ENCODE measurements around the gene COL23A1.

Gene COL23A1

DNA sequence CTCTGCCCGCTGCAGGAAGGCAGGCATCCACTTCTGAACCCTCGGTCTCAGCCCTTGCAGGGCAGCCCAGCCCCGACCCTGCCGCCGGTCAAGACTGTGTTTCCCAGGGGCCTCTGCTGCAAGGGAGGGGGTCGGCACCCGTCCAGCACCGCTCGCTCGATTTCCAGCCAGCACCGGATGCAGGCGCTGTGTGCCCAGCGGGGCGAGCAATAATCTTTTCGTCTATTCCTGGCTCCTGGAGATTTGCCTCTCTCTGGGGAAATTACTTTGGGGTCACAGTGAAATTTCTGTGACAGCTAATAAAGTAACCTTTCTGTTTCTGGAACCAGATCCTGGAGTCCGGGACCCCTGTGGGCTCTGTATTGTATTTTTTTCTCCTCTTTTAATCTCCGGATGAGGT lies 155.3 kb downstream of the COL23A1 start:
- Mint-ChIP-seq H3K9me3 (ENCODE audit: low read depth) (no peaks in the 10 kb centered on the region), H3K4me3 (no peak overlapping the region), H3K27ac (no peak overlapping the region), H3K4me1 (ENCODE audit: low read depth) (no peaks in the 10 kb centered on the region), H3K36me3 (no peaks in the 10 kb centered on the region), H3K27me3 (peaks cover 7% of the 10 kb centered on the region)

DNA sequence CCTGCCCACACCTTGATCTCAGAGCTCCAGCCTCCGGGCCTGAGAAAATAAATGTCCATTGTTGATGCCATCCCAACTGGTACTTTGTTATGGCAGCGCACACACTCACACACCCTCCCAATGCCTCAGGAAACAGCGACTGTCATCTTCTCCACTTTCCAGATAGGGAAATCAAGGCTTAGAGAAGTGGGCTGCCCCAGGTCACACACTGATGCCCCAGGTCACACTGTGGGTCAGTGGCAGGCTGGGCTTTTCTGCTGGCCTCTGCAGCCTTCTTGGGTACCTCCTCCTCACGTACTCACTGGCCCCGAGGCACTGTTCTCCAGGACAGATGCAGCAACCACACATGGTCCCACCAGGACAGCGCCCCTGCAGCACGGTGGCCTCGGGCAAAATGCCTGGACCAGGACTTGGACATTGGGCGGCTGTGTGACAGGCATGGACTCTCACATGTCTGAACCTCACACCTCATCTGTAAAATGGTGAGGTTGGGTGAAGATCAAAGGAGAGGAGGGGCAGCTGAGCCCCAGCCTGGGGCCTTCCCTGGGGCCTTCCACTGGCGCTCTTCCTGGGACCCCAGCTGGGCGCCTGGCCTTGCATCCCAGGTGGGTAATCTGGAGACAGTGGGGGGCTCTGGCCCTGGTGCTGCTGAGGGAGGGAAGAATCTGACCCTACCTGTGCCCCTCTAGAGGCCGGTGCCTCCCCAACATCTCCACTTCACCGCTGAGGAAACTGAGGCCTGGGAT lies 156.0 kb downstream of the COL23A1 start:
- no peak overlapping the region for H3K27ac Mint-ChIP-seq
- no peaks in the 10 kb centered on the region for H3K36me3 Mint-ChIP-seq
- no peaks in the 10 kb centered on the region for H3K4me1 Mint-ChIP-seq (ENCODE audit: low read depth)
- no peak overlapping the region for H3K4me3 Mint-ChIP-seq
- peaks cover 2% of the 10 kb centered on the region for H3K27me3 Mint-ChIP-seq
- no peaks in the 10 kb centered on the region for H3K9me3 Mint-ChIP-seq (ENCODE audit: low read depth)

DNA sequence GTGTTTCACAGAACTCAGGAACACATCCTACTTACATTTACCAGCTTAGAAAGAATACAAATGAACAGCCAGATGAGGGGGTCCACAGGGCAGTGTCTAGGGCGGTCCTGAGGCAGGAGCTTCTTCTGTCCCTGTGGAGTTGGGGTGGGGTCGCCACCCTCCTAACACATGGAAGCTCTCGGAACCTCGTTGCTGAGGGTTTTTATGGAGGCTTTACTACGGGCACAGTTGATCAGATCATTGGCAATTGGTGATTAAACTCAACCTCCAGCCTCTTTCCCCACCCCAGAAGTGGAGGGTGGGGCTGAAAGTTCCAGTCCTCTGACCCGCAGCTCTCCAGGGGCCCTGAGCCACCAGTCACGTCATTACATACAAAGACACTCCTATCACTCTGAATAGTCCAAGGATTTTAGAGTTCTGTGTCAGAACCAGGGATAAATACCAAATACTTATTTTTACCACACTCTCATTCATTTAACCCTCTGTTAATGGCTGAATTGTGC lies 156.9 kb downstream of the COL23A1 start:
- H3K36me3 Mint-ChIP-seq: no peaks in the 10 kb centered on the region
- H3K9me3 Mint-ChIP-seq (ENCODE audit: low read depth): no peaks in the 10 kb centered on the region
- no peak overlapping the region for H3K27ac Mint-ChIP-seq
- peaks cover 2% of the 10 kb centered on the region for H3K27me3 Mint-ChIP-seq
- no peaks in the 10 kb centered on the region for H3K4me1 Mint-ChIP-seq (ENCODE audit: low read depth)
- no peak overlapping the region for H3K4me3 Mint-ChIP-seq

DNA sequence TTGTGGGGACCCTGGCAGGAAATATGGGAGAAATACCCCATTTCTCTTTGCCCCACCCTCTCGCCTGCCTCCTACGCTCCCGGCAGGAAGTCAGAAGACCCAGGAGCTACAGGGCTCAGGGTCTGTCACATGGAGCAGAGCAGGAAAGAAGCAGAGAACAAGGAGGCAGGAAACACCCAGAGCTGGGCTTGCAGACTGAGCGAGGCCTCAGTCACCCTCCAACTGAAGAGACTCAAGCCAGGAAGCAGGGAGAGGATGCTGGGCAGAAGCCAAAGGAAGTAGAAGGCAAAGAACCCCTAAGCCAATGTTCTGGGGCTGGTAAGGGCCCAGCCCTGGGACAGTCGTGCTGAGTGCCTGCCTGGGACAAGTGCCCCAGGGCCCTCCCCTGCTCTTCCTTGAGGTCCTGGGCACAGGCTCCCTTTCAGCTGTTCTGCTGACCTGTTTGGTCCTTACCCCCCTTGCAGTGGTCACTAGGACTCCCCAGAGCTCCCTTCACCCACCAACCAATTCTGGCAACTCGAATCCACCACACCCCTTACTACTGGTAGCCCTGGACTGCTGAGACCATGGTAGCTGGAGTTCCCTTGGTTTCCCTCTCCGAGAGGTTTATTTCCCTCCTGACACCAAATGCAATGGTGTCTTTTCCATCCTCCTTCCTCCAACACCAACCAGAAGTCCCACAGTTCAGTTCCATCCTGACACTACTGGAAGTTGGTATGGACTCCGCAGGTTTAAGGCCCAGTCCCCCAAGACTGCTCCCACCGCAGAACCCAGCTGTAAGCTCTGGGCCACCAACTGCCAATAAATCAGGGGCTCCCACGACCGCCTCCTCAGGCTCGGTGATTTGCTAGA lies 157.5 kb downstream of the COL23A1 start:
- peaks cover 2% of the 10 kb centered on the region for H3K27me3 Mint-ChIP-seq
- no peaks in the 10 kb centered on the region for H3K4me1 Mint-ChIP-seq (ENCODE audit: low read depth)
- H3K9me3 Mint-ChIP-seq (ENCODE audit: low read depth): no peaks in the 10 kb centered on the region
- no peak overlapping the region for H3K4me3 Mint-ChIP-seq
- no peak overlapping the region for H3K27ac Mint-ChIP-seq
- no peaks in the 10 kb centered on the region for H3K36me3 Mint-ChIP-seq

DNA sequence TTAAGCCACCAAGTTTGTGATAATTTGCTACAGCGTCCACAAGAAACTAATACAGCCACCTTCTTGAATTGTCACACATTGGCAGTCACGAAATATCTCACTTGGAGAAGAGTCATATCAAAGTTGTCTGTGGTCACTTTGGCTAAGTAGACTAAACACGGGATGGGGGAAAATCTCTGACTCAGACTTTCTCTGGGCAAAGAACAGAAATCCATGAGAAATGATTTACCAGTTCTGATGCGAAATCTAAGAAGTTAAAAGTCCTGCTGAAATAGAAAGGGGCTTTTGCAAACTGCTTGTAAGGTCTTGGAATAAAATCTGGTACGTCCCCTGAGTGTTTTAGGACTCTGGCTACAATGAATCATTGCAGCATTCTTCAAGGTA lies 158.4 kb downstream of the COL23A1 start:
- Mint-ChIP-seq H3K27ac (no peak overlapping the region), H3K4me3 (no peak overlapping the region)

DNA sequence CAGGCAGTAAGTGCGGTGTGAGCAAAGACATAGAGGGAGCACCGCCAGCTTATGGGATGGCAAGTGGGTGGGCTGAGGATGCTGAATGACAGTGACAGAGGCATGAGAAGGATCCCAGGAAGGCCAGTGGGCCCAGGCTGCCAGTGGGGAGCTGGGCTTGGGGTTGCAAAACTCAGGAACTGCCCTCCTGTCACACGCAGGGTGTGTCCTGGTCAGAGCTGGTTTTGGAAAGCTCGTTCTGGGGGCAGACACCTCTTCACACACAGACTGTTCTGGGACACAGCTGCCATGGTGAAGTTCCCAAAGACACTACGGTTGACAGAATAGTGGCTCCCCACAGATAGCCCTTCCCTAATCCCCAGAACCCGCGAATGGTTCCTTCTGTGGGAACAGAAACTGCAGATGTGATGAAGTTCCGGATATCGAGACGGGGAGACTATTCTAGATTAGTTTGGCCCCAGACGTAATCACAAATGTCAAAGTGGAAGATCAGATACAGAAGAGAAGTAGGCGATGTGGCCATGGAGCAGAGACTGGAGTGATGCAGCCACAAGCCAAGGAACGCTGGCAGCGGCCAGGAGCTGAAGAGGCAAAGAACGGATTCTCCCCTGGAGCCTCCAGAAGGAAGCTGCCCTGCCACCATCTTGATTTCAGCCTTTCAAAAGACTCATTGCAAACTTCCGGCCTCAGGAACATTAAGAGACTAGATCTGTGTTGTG lies 159.0 kb downstream of the COL23A1 start:
- H3K4me3 Mint-ChIP-seq: no peak overlapping the region
- no peaks in the 10 kb centered on the region for H3K4me1 Mint-ChIP-seq (ENCODE audit: low read depth)
- no peaks in the 10 kb centered on the region for H3K9me3 Mint-ChIP-seq (ENCODE audit: low read depth)
- no peak overlapping the region for H3K27ac Mint-ChIP-seq
- peaks cover 2% of the 10 kb centered on the region for H3K27me3 Mint-ChIP-seq
- H3K36me3 Mint-ChIP-seq: no peaks in the 10 kb centered on the region

More for the DNA sequence above, 158.4 kb downstream of the COL23A1 start:
- Mint-ChIP-seq H3K9me3 (ENCODE audit: low read depth) (no peaks in the 10 kb centered on the region), H3K27me3 (peaks cover 2% of the 10 kb centered on the region), H3K36me3 (no peaks in the 10 kb centered on the region), H3K4me1 (ENCODE audit: low read depth) (no peaks in the 10 kb centered on the region)

DNA sequence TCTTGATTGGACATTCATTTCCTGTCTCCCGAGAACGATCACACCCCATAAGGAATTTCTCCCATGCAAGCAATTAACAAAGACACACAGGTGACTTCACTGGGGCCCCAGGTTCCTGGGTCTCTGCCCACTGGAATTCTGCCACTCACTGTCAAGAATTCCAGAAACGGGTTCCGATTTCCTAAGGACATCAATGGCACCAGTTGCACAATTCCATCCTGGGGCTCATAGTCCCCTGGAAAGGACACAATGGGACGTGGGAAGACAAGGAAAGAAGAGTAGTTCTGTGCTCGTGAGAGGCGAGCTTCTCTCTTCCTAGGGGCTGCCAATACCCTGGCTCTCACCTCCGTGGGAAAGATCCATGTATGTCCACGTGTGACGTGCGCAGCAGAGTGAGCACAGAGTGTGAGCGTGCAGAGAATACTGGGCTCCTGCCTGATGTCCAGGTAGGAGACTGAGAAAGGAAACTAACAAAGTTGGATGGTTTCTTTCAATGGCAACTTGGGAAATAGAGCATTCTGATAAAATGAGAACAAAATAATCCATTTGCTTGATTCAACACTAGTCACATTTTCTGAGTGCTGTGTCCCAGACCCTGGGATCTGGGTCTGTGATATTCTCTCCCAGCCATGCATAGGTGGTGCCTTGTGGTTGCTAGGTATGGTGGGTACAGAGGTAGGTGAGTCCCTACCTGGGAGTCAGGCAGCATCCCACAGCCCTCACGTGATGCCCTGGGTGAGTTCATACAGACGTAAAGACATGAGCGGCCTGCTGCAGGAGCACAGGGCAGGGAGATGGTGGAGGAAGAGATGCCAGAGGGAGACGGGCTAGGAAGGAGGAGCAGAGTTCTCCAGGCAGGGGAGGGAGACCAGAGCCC lies 159.8 kb downstream of the COL23A1 start:
- Mint-ChIP-seq H3K27ac (no peak overlapping the region), H3K9me3 (ENCODE audit: low read depth) (no peaks in the 10 kb centered on the region), H3K36me3 (no peaks in the 10 kb centered on the region), H3K4me3 (no peak overlapping the region), H3K4me1 (ENCODE audit: low read depth) (no peaks in the 10 kb centered on the region), H3K27me3 (no peaks in the 10 kb centered on the region)

DNA sequence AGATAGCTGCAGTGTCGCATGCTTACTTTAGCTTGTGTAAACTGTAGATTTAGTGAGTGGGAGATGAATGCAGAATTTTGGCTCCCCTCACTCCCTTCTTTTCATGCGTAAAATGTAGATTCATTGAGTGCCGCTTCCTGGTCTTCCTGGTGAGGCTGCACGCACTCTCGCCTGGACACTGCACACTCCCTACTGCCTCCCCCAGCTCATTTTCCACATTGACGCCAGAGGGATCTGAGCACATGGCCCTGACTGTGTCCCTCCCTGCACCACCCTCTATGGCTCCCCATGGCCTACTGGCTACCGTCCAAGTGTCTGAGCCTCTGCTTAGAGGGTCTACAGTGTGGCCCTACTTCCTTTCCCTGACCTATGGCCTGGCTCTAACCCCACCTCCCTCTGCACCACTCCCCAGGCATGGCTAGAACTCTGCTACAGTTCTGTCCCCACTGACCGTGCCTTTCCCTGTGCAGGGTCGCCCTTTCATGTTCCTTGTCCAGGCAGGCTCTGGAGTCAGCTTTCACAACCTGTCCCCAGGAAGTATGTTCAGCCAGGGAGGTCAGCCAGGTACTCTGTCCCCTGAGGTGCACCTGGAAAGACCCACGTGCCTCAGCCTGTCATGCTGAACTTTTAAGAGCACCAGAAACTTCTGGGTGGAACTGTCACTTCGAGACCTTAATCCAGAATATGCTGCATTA lies 160.6 kb downstream of the COL23A1 start:
- Mint-ChIP-seq H3K4me1 (ENCODE audit: low read depth) (no peaks in the 10 kb centered on the region), H3K27ac (no peak overlapping the region), H3K36me3 (no peaks in the 10 kb centered on the region), H3K27me3 (no peaks in the 10 kb centered on the region), H3K9me3 (ENCODE audit: low read depth) (no peaks in the 10 kb centered on the region), H3K4me3 (no peak overlapping the region)

DNA sequence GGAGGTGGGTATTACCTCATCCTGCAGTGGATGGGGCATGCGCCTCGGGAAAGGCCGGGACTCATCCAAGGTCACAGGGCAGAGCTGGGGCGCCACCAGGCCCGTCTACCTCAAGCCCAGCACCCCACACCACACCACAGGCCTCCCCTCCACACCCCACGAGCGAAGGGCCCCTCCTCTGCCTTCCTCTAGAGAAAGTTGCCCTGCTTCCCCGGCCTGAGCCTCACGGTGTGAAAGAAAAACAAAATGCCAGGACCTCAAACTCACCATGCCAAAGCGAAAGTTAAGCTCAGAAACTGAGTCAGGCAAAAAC lies 161.1 kb downstream of the COL23A1 start:
- H3K4me3 Mint-ChIP-seq: no peak overlapping the region
- H3K27ac Mint-ChIP-seq: no peak overlapping the region
- H3K36me3 Mint-ChIP-seq: no peaks in the 10 kb centered on the region
- H3K9me3 Mint-ChIP-seq (ENCODE audit: low read depth): no peaks in the 10 kb centered on the region
- no peaks in the 10 kb centered on the region for H3K4me1 Mint-ChIP-seq (ENCODE audit: low read depth)
- no peaks in the 10 kb centered on the region for H3K27me3 Mint-ChIP-seq

DNA sequence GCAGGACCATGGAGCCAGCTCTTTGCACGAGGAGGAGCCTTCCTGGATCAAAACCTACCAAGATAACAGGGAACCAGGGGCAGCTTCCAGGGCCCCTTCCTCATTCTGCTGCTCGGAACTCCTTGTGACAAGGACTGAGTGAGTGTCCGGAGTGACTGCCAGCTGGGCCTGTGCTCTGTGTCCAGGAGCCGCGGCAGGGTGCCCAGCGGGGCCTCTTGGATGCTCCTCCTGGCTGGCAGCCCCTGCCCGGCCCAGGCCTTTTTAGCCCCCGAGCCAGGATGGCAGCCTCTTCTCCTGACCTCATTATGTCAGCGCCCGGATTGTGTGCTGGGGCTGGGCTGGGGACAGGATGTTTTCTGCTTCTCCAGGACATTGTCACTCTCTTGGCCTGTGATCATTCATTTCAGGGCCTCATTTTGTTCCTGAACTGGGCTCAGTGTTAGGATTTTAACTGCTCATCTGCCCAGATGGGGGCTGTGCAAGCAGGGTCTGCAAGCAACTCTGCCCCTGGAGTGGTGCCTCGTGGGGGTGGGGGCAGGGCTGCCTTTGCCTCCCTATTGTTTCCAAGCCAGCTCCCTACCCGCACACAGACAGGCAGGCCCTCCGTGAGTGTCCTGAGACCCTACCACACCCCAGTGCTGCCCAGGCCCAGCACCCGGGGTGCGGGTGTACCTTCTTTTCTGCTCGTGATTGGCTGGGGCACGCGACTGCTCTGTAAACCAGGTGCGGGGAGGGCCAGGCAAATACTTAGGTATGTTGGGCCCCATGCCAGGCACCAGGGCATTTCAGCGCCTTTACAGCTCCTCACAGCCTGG lies 161.6 kb downstream of the COL23A1 start:
- no peaks in the 10 kb centered on the region for H3K36me3 Mint-ChIP-seq
- no peaks in the 10 kb centered on the region for H3K27me3 Mint-ChIP-seq
- no peaks in the 10 kb centered on the region for H3K9me3 Mint-ChIP-seq (ENCODE audit: low read depth)
- no peak overlapping the region for H3K27ac Mint-ChIP-seq
- no peaks in the 10 kb centered on the region for H3K4me1 Mint-ChIP-seq (ENCODE audit: low read depth)
- no peak overlapping the region for H3K4me3 Mint-ChIP-seq

DNA sequence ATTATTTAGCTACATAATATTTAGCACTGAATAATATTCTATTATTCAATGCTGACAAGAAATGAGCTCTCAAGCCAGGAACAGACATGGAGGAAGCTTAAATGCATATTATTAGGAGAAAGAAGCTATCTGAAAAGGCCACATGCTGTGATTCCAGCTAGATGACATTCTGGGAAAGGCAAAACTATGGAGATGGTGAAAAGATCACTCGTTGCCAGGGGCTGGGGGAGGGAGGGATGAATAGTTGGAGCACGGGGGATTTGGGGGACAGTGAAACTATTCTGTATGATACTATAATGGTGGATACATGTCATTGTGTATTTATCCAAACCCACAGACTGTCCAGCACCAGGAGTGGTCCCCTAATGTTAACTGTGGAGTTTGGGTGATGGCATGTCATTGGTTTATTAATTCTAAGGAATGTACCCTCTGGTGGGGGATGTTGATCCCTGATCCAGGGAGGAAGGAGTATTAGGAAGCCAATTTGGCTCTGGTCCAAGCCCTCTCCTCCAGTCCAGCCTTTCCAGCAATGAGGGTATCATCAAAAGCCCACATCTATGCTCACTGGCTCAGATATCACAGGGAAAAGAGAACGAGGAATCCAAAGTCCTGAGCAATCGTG lies 162.5 kb downstream of the COL23A1 start:
- H3K27ac Mint-ChIP-seq: no peak overlapping the region
- no peaks in the 10 kb centered on the region for H3K9me3 Mint-ChIP-seq (ENCODE audit: low read depth)
- no peaks in the 10 kb centered on the region for H3K27me3 Mint-ChIP-seq
- no peak overlapping the region for H3K4me3 Mint-ChIP-seq
- no peaks in the 10 kb centered on the region for H3K36me3 Mint-ChIP-seq
- no peaks in the 10 kb centered on the region for H3K4me1 Mint-ChIP-seq (ENCODE audit: low read depth)

DNA sequence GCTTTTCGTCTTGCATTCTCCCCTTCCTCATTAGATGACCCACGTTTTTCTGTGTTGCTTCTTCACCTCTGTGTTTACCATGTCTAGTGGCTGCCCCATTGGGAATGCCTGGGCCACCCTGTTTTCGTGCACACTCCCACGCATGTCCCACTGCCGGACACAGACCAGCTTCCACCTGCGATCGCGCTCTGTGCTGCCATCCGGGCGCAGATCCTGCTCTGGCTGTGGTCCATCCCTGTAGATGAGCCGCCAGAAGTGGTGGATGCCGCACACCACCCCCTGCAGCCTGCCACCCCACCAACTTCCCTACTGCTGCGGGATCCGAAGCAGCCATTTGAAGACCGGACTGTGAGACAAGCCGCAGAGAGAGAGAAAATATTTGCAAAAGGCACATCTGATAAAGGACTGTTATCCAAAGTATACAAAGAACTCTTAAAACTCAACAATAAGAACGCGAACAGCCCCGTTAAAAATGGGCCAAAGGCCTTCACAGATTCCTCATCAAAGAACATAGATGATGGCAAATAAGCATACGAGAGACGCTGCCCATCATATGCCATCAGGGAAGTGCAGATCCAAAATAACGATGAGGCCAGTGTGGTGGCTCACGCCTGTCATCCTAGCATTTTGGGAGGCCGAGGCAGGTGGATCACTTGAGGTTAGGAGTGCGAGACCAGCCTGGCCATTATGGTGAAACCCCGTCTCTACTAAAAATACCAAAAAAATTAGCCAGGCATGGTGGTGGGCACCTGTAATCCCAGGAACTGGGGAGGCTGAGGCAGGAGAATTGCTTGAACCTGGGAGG lies 163.7 kb downstream of the COL23A1 start:
- Mint-ChIP-seq H3K4me1 (ENCODE audit: low read depth) (no peaks in the 10 kb centered on the region), H3K27me3 (no peaks in the 10 kb centered on the region), H3K27ac (no peak overlapping the region)

More for the DNA sequence above, 163.7 kb downstream of the COL23A1 start:
- H3K9me3 Mint-ChIP-seq (ENCODE audit: low read depth): no peaks in the 10 kb centered on the region
- no peak overlapping the region for H3K4me3 Mint-ChIP-seq
- H3K36me3 Mint-ChIP-seq: no peaks in the 10 kb centered on the region

All from activated naive CD8-positive, alpha-beta T cell (primary cell).